CD4-positive, alpha-beta T cell treated with Interferon alpha-2 for 1 hour (primary cell): Measurements from ENCODE around the gene AQP1.

ENCODE experiments used
- DNase-seq, 2 donors: peaks; one replicate each; pipeline ENCODE4 v3.0.0-alpha.2; 2020 to 2022

The AQP1 gene

DNA sequence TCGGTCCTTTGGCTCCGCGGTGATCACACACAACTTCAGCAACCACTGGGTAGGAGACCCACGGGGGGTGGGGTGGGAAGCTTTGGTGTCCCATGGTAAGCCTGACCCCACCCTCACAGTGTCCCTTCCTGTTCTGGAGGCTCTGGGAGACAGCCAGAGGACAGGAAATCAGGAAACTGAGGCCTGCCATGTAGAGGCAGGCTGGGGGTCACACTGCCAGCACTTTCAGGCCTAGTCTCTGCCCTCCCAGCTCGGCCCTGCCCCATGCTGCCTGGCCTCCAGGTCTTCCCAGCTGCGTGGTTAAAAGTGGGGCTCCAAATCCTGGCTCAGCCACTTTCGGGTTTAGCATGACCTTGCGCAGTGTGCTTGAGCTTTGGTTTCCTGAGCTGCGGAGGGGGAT is 10.9 kb downstream of the AQP1 start:
- no peak for DNase-seq

DNA sequence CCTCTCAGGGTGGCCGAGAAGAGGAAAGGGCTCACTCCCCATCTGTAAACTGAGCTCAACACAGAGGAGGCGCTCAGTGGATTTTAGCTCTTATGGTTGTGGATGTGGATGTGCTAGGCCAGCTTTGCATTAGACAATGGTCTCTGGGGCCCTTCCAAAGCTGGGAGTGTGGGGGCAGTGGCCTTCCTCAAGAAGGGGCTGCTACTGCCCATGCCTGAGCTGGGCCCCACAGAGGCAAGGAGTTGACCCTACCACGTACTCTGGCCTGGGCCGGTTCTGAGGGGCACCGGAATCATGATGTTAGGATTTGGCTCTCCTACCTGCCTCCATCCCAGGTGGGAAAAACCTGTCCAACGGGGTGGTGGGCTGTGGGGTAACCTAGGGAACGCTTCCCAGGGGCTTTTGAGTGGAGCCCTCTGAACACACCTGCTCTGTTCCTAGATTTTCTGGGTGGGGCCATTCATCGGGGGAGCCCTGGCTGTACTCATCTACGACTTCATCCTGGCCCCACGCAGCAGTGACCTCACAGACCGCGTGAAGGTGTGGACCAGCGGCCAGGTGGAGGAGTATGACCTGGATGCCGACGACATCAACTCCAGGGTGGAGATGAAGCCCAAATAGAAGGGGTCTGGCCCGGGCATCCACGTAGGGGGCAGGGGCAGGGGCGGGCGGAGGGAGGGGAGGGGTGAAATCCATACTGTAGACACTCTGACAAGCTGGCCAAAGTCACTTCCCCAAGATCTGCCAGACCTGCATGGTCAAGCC is 11.5 kb downstream of the AQP1 start:
- DNase-seq: no peak

DNA sequence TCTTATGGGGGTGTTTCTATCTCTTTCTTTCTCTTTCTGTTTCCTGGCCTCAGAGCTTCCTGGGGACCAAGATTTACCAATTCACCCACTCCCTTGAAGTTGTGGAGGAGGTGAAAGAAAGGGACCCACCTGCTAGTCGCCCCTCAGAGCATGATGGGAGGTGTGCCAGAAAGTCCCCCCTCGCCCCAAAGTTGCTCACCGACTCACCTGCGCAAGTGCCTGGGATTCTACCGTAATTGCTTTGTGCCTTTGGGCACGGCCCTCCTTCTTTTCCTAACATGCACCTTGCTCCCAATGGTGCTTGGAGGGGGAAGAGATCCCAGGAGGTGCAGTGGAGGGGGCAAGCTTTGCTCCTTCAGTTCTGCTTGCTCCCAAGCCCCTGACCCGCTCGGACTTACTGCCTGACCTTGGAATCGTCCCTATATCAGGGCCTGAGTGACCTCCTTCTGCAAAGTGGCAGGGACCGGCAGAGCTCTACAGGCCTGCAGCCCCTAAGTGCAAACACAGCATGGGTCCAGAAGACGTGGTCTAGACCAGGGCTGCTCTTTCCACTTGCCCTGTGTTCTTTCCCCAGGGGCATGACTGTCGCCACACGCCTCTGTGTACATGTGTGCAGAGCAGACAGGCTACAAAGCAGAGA is 12.2 kb downstream of the AQP1 start:
- DNase-seq: no peak

DNA sequence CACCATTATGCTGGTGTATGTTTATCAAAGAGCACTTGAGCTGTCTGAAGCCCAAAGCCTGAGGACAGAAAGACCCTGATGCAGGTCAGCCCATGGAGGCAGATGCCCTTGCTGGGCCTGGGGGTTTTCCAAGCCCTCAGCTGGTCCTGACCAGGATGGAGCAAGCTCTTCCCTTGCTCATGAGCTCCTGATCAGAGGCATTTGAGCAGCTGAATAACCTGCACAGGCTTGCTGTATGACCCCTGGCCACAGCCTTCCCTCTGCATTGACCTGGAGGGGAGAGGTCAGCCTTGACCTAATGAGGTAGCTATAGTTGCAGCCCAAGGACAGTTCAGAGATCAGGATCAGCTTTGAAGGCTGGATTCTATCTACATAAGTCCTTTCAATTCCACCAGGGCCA is 13.0 kb downstream of the AQP1 start:
- DNase-seq: no peak

DNA sequence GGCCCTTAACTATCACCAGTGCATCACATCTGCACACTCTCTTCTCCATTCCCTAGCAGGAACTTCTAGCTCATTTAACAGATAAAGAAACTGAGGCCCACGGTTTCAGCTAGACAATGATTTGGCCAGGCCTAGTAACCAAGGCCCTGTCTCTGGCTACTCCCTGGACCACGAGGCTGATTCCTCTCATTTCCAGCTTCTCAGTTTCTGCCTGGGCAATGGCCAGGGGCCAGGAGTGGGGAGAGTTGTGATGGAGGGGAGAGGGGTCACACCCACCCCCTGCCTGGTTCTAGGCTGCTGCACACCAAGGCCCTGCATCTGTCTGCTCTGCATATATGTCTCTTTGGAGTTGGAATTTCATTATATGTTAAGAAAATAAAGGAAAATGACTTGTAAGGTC is 13.5 kb downstream of the AQP1 start:
- DNase-seq: no peak

DNA sequence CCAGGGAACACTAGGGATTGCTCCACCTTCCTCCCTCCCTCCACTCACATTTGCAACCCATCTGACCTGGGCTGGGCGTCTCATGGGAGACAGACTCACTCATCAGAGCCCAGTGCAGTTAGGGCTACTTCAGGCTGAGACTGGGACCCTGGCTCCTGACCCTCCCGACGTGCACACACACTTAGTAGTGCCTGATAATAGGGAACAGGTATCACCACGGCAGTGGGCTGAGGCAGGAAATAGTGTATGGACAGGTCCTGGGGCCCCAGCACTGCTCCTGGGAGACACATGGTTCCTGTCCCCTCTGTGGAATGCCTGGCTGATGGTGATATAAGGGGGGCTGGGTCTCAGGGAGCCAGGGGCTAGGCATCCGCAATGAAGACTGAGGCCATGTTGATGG is 14.3 kb downstream of the AQP1 start:
- DNase-seq: no peak

DNA sequence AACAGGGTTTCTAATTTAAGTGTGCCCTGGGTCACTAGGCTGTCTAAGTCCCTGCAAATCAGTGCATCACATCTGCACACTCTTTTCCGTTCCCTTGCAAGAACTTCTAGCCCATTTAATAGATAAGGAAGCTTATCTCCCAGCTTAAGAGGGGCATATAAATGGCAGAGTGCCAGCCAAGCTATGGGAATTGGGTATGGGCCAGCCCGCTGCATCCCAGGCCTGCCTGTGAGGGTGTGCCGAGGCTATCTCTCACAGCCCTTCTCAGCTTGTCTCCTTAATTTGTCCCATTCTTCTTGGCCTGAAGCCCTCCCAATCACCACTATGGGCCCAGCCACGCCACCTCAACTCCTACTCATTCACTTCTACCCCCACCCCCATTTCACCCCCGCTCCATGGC is 14.7 kb downstream of the AQP1 start:
- no peak for DNase-seq

DNA sequence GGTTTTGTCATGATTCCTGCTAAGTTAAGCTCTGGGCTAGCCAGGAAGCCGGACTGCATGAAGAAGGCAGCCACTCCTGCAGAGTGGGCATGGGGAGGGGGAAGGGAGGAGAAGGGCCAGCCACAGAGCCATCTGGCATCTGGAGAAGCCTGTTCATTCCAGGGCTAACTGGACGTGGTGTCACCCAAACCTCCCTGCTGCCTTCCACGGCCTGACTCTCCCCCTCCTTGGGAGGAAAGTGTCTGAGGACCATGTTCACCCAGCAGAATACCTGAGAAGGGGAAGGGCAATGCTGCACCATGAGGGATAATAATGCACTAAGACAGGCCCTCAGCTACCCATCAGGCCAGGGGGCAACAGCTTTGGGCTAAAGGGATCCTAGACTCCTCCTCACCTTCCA is 15.4 kb downstream of the AQP1 start:
- DNase-seq: no peak

DNA sequence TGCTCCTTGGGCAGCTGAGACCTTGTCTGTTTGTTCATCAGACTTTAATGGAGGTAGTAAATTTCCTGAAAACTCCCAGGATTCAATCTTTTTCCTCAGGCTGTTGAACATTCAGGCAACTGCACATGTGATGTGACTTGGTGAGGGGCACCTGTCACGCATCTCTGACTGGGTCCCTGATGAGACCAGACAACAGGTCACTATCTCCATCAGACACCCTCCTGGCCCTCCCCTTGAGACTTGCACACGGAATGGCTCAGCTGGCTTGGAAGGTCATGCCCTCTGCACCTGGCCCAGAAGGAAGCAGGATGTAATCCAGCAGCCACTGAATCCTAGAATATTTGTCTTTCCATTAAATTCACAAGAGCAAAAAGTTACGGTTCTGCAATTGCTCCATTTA is 15.9 kb downstream of the AQP1 start:
- DNase-seq: no peak

DNA sequence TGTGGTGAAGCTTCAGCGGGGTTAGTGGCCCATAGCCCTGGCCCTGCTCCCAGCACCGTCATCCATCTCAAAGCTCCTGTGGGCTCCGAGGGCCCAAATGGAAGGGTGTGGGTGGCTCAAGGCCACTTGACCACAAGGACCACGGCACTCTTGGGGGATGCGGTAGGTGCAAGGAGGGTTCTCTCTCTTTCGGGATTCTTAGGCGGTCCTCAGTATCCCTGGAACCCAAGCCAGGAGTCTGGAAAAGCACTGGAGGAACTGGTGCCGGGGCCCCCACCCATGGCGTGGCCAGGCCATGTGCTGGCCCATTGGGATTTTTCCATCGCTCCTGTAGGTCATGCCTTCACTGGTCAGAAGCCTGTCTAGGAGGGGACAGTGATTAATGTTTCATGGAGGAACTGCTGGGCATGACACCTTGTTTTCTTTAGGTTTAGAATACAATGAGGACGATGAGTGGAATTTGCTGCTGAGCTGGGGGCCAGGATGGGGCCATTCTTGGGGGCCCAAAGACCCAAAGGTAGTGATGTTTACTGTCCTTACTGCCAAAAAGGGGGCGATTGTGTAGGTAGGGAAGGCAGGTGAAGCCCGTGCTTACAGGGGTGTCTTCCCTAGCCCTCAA is 16.7 kb downstream of the AQP1 start:
- no peak for DNase-seq

DNA sequence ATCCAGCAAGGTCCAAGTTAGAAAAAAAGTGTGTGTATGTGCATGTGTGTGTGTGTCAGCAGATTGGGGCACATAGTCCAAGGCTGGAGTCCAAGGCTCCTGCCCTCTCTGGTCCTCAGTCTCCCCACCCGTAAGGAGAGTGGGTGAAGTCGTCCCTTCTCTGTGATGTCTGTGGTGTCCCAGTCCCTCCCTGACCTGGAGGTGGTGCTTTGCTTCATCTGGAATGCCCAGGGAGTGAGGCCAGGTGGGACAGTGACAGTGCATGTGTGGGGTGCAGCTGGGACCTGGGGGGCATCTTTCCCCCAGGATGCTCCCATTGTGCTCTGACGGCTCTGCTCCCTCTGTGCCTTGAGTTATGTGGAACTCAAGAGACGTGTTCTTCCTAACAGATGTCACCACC is 18.0 kb downstream of the AQP1 start:
- DNase-seq: no peak

DNA sequence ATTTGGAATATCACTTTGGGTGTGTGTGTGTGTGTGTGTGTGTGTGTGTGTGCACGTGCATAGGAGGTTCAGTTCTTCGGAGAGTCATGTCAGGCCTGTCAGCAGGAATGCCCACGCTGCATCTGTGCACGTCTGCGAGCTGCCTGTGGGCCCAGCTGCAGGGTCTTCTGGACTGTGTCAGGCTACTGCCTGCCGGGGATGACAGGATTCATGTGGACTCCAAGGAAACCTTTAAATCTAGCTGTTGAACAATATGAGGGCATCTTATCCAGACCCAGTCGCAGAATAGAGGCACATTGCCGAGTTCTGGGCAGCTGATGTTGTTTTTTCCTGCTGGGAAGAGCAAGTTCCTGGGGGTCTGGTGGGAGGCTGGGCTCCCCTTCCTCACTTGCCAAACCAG is 19.0 kb downstream of the AQP1 start:
- DNase-seq: no peak

DNA sequence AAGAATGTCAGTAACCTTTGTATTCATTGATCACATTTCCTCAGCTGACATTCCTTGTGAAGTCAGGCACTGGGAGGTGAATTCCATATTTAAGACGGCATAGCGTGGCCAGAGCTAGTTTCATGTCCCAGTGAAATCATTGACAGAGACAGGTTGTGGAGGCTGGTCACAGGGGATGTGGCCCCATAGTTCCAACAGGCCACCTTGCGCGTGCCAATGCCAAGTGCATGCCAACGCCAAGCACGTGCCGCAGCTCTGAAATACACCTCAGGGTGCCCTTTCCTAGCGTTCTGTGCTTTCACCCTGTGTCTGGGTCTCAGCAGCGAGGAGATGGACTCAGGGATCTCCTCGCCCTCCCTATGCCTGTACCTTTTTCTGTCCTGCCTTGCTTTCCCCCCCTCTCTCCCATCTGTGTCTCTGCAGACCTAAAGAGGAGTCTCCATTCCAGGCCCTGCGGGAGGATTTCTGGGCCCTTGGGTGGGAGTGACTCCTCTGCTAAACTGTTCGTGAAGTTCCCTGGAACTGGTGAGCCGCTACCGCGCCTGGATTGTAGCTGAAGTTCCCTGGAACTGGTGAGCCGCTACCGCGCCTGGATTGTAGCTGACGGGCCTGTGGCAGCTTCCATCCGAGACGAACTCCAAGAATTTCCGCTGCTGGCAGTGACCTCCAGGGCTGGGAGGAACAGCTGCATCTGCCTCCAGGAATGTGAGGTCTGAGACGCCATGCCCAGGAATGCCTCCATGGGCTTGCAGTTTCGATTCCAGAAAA is 19.7 kb downstream of the AQP1 start:
- no peak for DNase-seq

DNA sequence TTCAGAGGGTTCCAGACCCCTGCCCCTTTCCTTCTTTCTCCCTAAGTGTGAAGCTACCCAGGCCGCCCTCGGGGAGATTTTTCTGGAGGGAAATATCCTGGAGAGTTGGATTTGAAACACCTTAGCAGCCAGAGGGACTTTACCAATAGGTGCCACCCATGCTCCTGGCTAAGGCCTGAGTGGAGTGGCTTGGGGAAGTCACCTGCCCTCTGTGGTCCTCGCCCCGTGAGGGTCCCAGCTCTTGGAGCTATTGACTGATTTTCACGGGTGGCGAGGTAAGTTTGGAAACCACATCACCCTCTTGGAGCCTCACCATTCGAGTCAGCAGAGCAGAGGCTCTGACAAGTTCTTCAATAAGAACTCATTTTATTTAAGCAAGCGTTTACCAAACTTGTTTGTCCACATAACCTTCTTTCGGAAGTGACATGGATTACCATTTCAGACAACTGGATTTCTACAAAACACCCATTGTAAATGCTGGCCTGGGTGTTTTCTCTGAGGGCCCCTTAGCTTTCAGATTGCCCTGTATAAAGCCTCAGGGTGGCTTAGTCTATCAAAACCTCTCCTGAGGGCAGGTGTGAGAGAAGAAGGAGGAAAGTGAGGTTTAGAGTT is 20.4 kb downstream of the AQP1 start:
- DNase-seq: no peak

DNA sequence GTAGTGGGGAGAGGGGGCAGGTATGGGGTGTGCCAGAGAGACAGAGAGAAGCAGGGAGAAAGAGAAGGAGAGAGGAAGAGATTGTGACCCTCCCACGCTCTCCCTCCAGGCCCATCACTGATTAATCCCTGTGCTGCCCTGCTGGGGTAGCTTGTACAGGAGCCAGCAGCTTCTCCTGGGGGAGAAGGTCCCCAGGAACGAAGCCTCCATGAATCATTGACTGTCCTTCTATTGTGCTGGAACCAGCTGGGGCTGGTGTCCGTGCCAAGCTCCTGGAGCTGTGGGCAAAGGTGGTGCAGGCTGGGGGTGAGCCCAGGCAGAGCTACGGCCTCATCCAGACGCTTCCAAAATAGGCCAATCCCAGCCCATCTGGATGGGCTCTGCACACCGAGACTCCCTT is 20.9 kb downstream of the AQP1 start:
- no peak for DNase-seq

DNA sequence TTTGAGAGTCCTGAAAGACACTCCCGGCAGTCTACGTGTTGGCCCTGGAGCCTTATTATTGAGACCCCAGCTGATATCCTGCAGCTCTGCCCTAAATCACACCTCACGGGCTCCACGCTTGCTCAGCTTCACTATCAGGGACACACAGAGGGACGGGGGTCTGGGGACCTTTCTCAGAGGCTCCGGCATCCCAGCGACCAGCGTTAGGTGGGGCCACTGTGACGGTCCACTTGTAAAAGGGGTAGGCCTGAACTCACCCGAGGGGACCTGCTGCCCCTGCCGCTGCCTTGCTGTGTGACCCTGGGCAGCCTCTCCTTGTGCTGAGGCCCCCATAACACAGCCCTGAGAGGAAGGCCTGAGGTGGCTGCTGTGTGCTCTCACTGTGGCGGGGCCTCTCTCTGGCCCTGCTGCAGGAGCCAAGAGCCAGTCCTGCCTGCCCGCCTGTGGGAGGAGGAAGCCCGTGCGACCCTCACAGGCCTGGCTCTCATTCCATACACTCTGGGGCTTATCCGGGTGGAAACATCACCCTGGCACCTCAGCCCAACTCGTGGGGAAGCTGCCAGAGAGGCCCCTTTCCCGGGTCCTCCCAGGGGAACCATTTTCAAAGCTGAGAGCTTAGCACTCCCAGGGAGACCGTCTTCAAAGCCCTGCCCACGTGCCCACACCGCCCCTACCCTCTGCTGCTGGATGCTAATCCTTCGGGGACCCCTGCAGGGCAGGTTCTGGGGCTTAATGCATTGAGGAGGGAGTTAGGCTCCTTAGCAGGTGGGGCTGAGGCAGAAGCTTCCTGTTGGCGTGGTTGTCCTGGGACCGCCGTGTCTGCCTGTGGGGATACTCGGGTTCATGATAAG is 21.7 kb downstream of the AQP1 start:
- no peak for DNase-seq

DNA sequence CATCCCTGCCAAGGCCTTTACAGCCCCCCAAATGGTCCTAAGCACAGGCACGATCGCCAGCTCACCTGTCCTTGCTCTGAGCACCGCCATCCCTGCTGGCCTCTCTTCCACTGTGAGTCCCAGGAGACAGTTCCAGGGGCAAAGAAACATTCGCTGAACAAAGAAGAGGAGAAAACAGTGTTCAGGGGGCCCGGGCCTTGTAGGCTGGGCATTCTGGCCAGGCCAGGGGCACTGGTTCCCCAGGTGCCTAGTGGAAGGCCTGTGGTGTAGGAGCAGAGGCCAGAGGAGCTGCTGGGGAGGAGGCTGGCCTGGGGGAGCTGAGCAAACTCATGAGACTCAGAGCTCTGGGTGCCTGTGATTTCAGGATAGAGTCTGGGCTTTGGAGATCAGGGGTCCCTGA is 22.6 kb downstream of the AQP1 start:
- DNase-seq: no peak

DNA sequence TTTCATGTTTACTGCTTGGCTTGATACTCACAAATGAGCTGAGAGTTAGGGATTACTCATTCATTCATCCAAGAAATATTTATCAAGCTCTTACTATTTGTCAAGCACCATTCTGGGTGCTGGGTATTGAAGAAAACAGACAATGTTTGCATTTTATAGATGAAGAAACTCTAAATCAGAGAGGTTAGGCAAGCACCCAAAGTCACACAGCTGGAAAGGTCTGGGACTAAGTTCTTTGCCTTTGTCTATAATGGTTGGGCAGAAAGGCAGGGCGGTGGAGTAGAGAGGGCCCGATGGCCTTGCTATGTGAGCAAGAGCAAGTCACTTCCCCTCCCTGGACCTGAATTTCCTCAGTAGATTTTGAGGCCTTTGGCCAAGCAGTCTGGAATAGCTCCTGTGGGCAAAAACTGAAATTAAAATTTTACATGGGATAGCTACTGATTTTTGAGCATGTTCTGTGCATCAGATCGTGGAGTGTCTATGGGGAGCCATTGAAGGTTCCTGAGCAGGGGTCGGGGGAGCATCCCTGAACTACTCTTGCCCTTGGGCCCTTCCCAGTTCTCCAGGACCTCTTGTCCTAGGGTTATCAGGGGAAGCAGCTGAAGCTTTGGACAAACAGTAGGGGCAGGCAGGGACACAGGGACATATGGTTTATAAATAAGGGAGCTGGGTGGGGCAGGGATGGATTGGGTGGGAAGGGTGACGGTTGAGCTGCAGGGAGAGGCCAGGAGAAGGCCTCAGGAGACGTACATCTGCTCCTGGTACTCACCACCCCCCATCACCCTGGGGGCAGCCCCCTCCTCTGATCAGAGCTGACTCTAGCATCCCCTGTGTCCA is 23.3 kb downstream of the AQP1 start:
- no peak for DNase-seq

DNA sequence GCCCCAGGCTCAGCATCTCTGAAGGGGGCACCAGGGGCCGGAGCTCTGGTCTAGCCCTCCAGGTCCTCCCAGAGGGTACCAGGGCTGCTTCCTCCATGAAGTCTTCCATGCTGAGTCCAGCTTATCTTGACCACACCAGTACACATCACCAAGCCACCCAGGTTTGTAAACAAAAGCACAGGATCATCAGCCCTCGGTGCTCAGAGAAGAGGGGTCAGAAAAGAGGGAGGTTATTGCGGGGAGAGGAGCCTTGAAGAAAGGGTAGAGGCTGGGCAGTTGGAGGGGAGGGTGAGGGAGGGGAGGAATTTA is 23.9 kb downstream of the AQP1 start:
- DNase-seq: no peak

DNA sequence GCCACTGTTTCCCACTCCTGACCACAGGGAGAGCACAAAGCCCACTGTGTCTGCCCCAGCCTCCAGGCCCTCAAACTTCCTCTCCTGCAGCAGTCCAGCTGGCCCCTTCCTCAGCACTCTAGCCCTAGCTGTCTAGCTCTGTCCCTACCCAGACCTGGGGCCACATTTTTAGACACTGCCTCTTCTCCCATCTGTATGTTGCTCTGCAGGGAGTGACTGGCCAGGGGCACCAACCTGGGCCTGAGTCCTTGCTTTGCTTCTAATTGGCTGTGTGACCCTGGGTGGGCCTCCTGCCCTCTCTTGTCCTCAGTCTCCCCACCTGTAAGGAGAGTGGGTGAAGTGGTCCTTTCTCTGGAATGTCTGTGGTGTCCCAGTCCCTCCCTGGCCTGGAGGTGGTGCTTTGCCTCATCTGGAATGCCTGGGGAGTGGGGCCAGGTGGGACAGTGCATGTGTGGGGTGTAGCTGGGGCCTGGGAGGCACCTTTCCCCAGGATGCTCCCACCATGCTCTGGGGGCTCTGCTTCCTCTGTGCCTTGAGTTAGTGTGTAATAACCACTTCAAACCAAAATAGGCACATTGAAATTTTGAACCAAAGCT is 25.1 kb downstream of the AQP1 start:
- no peak for DNase-seq

DNA sequence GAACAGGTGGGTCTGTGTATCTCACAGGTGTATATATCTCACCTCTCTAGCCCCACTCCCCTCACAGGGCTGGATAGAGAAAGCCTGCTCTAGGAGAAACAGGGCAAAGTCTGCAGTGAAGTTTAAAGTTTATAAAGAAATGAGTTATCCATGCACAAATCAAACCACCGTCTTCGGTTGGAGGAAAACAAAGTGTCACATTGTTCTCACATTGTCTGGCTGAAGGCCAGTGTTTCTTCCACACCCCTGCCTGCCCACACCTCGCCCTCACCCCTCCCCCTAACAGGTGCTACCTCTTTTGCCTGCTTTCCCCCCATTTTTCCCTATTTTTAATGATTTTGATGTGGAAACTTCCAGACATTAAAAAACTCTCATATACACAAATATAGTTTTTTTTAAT is 25.8 kb downstream of the AQP1 start:
- DNase-seq: no peak
